ENCODE results near the gene WDR91. TPM values are rescaled to one million over a fixed set of nuclear protein-coding genes. Genes with fewer than 3 reads are reported as not detected.
A peak's percentile ranks its signal among the peaks of the same experiment; 100 is the strongest.

WDR91 gene
- total and polyA plus RNA-seq, 4 donors = 11.3 to 47.8 (median 21.5) TPM

- H3K4me1 ChIP-seq (ENCODE audit: control insufficient read depth in 5 of 5, insufficient read depth in 5 of 5, low read length in 5 of 5) = peaks cover 0 to 4% (median 0%) of the 10 kb centered on the region in 5 donors
- peaks cover 23 to 54% (median 27%) of the 10 kb centered on the region in 4 donors for H3K36me3 ChIP-seq (ENCODE audit: control insufficient read depth in 4 of 4, insufficient read depth in 4 of 4, low read length in 4 of 4)
- H3K9me3 ChIP-seq (ENCODE audit: control insufficient read depth in 4 of 4, insufficient read depth in 3 of 4, low read length in 3 of 4) = peaks cover 0 to 2% (median 0%) of the 10 kb centered on the region in 4 donors
- H3K4me3 ChIP-seq = no peak overlapping the region
- ATAC-seq (ENCODE audit: insufficient read depth, low FRiP score) (no peak), DNase-seq (no peak)
- H3K27ac ChIP-seq (ENCODE audit: low read depth in 1 of 2, low read length in 1 of 2) = no peak overlapping the region
- H3K27me3 ChIP-seq (ENCODE audit: control insufficient read depth in 3 of 3, insufficient read depth in 3 of 3, low read length in 2 of 3) = no peaks in the 10 kb centered on the region
- TF ChIP-seq CTCF (IDR thresholded peaks at IDR 0.05; ENCODE audit: control extremely low read depth, extremely low read depth) = no peak
- WGBS, 2 donors = 91 to 94% methylated on average over 4 of the region's 4 CpGs
- no peak overlapping the region for H3K9ac ChIP-seq (ENCODE audit: insufficient read depth in 1 of 2, low read length in 2 of 2)
These were observed 16.2 kb downstream of the WDR91 start for GRCh38 chr7:135195156-135195555.

- no peak for ATAC-seq (ENCODE audit: insufficient read depth, low FRiP score)
- Histone ChIP-seq H3K36me3 (ENCODE audit: control insufficient read depth in 4 of 4, insufficient read depth in 4 of 4, low read length in 4 of 4) (peaks cover 20 to 56% (median 25%) of the 10 kb centered on the region in 4 donors), H3K9ac (ENCODE audit: insufficient read depth in 1 of 2, low read length in 2 of 2) (no peak overlapping the region), H3K4me1 (ENCODE audit: control insufficient read depth in 5 of 5, insufficient read depth in 5 of 5, low read length in 5 of 5) (peaks cover 0 to 4% (median 0%) of the 10 kb centered on the region in 5 donors), H3K27me3 (ENCODE audit: control insufficient read depth in 3 of 3, insufficient read depth in 3 of 3, low read length in 2 of 3) (no peaks in the 10 kb centered on the region), H3K4me3 (no peak overlapping the region), H3K9me3 (ENCODE audit: control insufficient read depth in 4 of 4, insufficient read depth in 3 of 4, low read length in 3 of 4) (peaks cover 0 to 2% (median 0%) of the 10 kb centered on the region in 4 donors), H3K27ac (ENCODE audit: low read depth in 1 of 2, low read length in 1 of 2) (no peak overlapping the region)
- no peak for TF ChIP-seq CTCF (IDR thresholded peaks at IDR 0.05; ENCODE audit: control extremely low read depth, extremely low read depth)
- DNase-seq = no peak
- WGBS, 2 donors = 92 to 93% methylated on average over 12 of the region's 12 CpGs
These were observed 16.7 kb downstream of the WDR91 start for GRCh38 chr7:135194494-135195095.

- Histone ChIP-seq H3K27ac (ENCODE audit: low read depth in 1 of 2, low read length in 1 of 2) (no peak overlapping the region), H3K4me1 (ENCODE audit: control insufficient read depth in 5 of 5, insufficient read depth in 5 of 5, low read length in 5 of 5) (peaks cover 0 to 1% (median 0%) of the 10 kb centered on the region in 5 donors), H3K36me3 (ENCODE audit: control insufficient read depth in 4 of 4, insufficient read depth in 4 of 4, low read length in 4 of 4) (peaks cover 16 to 55% (median 22%) of the 10 kb centered on the region in 4 donors), H3K27me3 (ENCODE audit: control insufficient read depth in 3 of 3, insufficient read depth in 3 of 3, low read length in 2 of 3) (no peaks in the 10 kb centered on the region), H3K9ac (ENCODE audit: insufficient read depth in 1 of 2, low read length in 2 of 2) (no peak overlapping the region), H3K4me3 (no peak overlapping the region), H3K9me3 (ENCODE audit: control insufficient read depth in 4 of 4, insufficient read depth in 3 of 4, low read length in 3 of 4) (peaks cover 0 to 2% (median 0%) of the 10 kb centered on the region in 4 donors)
- 91 to 92% methylated on average over 10 of the region's 10 CpGs for WGBS, 2 donors
- ATAC-seq (ENCODE audit: insufficient read depth, low FRiP score) (peak; percentile 2), DNase-seq (no peak)
- TF ChIP-seq CTCF (IDR thresholded peaks at IDR 0.05; ENCODE audit: control extremely low read depth, extremely low read depth) = no peak
These were observed 17.7 kb downstream of the WDR91 start for GRCh38 chr7:135193615-135194081.

Measured in lung (tissue), 12 donors.